Liver (tissue), 9 donors: Measurements from ENCODE around the gene LRRK1. TPM values are rescaled to one million over a fixed set of nuclear protein-coding genes. Genes with fewer than 3 reads are reported as not detected.
A peak's percentile ranks its signal among the peaks of the same experiment; 100 is the strongest.

ENCODE experiments used
- DNase-seq: peaks from one replicate; pipeline ENCODE4 v3.0.0-alpha.2; 2017; ENCODE audit warnings: low spot score
- H3K27ac ChIP-seq, 2 donors: one replicate each; pipeline ENCODE4 v1.7.0; 2013; ENCODE audit warnings: inconsistent platforms in 2 of 2, low read length in 2 of 2, control low read depth in 1 of 2, low read depth in 1 of 2, mild to moderate bottlenecking in 1 of 2
- H3K27me3 ChIP-seq, 4 donors: one replicate each; pipeline versions ENCODE4 v1.6.1 to v1.7.0; 2013; ENCODE audit warnings: low read length in 3 of 4, inconsistent platforms in 1 of 4, mild to moderate bottlenecking in 1 of 4, moderate library complexity in 1 of 4; ENCODE audit not compliant: control insufficient read depth in 4 of 4, insufficient read depth in 4 of 4
- H3K36me3 ChIP-seq, 4 donors: one replicate each; pipeline versions ENCODE4 v1.6.1 to v1.7.0; 2013; ENCODE audit warnings: low read length in 3 of 4, mild to moderate bottlenecking in 3 of 4, low read depth in 1 of 4, moderate library complexity in 1 of 4; ENCODE audit not compliant: control insufficient read depth in 4 of 4, insufficient read depth in 3 of 4
- H3K4me1 ChIP-seq, 4 donors: one replicate each; pipeline versions ENCODE4 v1.6.1 to v1.7.0; 2013; ENCODE audit warnings: low read length in 3 of 4, mild to moderate bottlenecking in 3 of 4, moderate library complexity in 1 of 4; ENCODE audit not compliant: control insufficient read depth in 4 of 4, insufficient read depth in 4 of 4
- H3K4me3 ChIP-seq, 3 donors: one replicate each; pipeline versions ENCODE4 v1.6.1 to v1.7.0; 2013; ENCODE audit warnings: low read length in 3 of 3, control low read depth in 1 of 3, low read depth in 1 of 3, mild to moderate bottlenecking in 1 of 3
- H3K9ac ChIP-seq, 2 donors: one replicate each; pipeline ENCODE4 v1.7.0; 2013; ENCODE audit warnings: low read length in 2 of 2, mild to moderate bottlenecking in 2 of 2, moderate library complexity in 2 of 2, control low read depth in 1 of 2, low read depth in 1 of 2
- H3K9me3 ChIP-seq, 4 donors: one replicate each; pipeline versions ENCODE4 v1.6.1 to v1.7.0; 2013; ENCODE audit warnings: low read length in 3 of 4; ENCODE audit not compliant: control insufficient read depth in 4 of 4
- FOXA1 ChIP-seq: IDR thresholded peaks from 2 replicates; pipeline ENCODE4 v1.6.1; 2016; ENCODE audit warnings: antibody characterized with exemption
- HNF4A ChIP-seq, 2 donors: conservative IDR thresholded peaks; 2 replicates each; pipeline ENCODE4 v1.6.1; 2016; ENCODE audit warnings: antibody characterized with exemption in 2 of 2, mild to moderate bottlenecking in 2 of 2
- RAD21 ChIP-seq, 2 donors: IDR thresholded peaks; 2 replicates each; pipeline ENCODE4 v1.6.1; 2016; ENCODE audit warnings: antibody characterized with exemption in 2 of 2, mild to moderate bottlenecking in 2 of 2
- SP1 ChIP-seq: IDR thresholded peaks from 2 replicates; pipeline ENCODE4 v1.6.1; 2018; ENCODE audit warnings: antibody characterized with exemption, mild to moderate bottlenecking
- YY1 ChIP-seq: IDR thresholded peaks from 2 replicates; pipeline ENCODE4 v1.6.1; 2016; ENCODE audit warnings: antibody characterized with exemption, mild to moderate bottlenecking
- WGBS: extraction: QIAGEN DNeasy Blood & Tissue Kit; methylation state at CpG from one replicate; pipeline ENCODE4 v1.1.7; 2013; 5-methylcytosine and 5-hydroxymethylcytosine counted together
- polyA plus RNA-seq, 2 donors: library from polyadenylated mRNA; stranded (reverse) in 1 of 2; unstranded in 1 of 2; fragments of 200-250 nt in 1 of 2; fragments of >200 nt in 1 of 2; fragmentation: Nextera tagmentation in 1 of 2; extraction: Ambion mirVana in 1 of 2; gene quantifications; one replicate each; pipeline versions ENCODE4 v1.2.1 to v1.2.3, GENCODE V29; 2013 to 2015
- total RNA-seq, 2 donors: library from RNA; depleted of rRNA; stranded (reverse); fragments of >200 nt; gene quantifications; one replicate each; pipeline ENCODE4 v1.2.3, GENCODE V29; 2014
- TF ChIP-seq, protein P1 (sequence below): fragments of 150-350 bp; IDR thresholded peaks from 2 replicates; pipeline ENCODE4 v1.5.1; 2017; ENCODE audit warnings: improper control_type of control experiment, low read depth, low read length; ENCODE audit not compliant: missing input control
- TF ChIP-seq, protein P2 (sequence below): IDR thresholded peaks from 2 replicates; pipeline ENCODE4 v1.6.1; 2016; ENCODE audit warnings: antibody characterized with exemption, mild to moderate bottlenecking
- TF ChIP-seq, protein P3 (sequence below): IDR thresholded peaks from 2 replicates; pipeline ENCODE4 v1.6.1; 2016; ENCODE audit warnings: antibody characterized with exemption
- TF ChIP-seq, protein P4 (sequence below): IDR thresholded peaks from 2 replicates; pipeline ENCODE4 v1.6.1; 2016; ENCODE audit warnings: antibody characterized with exemption
- donor health status: healthy.
- donor health status: healthy.
- donor health status: healthy.
- donor health status: healthy.
- donor health status: healthy.

The LRRK1 gene
- total and polyA plus RNA-seq, 4 donors = 1.2 to 4.4 (median 2.7) TPM

DNA sequence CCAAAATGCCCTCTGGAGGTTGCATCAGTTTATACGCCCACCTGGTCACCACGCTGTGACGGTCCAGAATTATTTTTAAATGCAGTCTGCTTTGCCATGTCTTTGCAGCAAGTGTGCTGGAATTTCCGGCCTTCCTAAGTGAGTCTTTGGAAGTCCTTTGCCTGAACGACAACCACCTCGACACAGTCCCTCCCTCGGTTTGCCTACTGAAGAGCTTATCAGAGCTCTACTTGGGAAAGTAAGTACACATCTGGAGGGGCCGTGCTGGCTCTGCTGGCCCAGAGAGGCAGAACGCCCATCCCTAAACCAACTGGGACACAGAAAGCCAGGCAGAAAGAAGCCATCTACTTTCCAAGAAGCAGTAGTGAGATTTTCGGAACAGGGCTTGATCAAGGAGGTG lies 101.8 kb downstream of the LRRK1 start:
- Histone ChIP-seq H3K4me1 (peaks cover 0 to 4% (median 0%) of the 10 kb centered on the region in 4 donors), H3K27me3 (peaks cover 0 to 2% (median 0%) of the 10 kb centered on the region in 4 donors), H3K9ac (no peak overlapping the region), H3K9me3 (no peaks in the 10 kb centered on the region), H3K4me3 (no peak overlapping the region), H3K27ac (no peak overlapping the region), H3K36me3 (no peaks in the 10 kb centered on the region)
- TF ChIP-seq, protein P1, sequence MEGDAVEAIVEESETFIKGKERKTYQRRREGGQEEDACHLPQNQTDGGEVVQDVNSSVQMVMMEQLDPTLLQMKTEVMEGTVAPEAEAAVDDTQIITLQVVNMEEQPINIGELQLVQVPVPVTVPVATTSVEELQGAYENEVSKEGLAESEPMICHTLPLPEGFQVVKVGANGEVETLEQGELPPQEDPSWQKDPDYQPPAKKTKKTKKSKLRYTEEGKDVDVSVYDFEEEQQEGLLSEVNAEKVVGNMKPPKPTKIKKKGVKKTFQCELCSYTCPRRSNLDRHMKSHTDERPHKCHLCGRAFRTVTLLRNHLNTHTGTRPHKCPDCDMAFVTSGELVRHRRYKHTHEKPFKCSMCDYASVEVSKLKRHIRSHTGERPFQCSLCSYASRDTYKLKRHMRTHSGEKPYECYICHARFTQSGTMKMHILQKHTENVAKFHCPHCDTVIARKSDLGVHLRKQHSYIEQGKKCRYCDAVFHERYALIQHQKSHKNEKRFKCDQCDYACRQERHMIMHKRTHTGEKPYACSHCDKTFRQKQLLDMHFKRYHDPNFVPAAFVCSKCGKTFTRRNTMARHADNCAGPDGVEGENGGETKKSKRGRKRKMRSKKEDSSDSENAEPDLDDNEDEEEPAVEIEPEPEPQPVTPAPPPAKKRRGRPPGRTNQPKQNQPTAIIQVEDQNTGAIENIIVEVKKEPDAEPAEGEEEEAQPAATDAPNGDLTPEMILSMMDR = no peak
- no peak for TF ChIP-seq HNF4A (conservative IDR thresholded peaks at IDR 0.05)
- 81% methylated on average over 10 of the region's 10 CpGs for WGBS
- peak; percentile 12 for DNase-seq

DNA sequence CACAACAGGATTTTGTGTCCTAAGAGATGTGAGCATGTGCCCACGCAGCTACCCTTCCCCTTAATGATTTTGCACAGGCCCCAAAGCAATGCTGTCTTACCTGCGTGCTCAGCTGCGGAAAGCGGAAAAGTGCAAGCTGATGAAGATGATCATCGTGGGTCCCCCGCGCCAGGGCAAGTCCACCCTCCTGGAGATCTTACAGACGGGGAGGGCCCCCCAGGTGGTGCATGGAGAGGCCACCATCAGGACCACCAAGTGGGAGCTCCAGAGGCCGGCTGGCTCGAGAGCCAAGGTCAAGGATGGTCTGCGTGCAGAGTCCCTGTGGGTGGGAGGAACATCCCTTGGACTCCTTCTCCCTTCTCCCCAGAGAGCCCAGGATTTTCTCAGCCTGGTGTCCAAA lies 103.1 kb downstream of the LRRK1 start:
- DNase-seq = peak; percentile 25
- TF ChIP-seq YY1 = no peak
- TF ChIP-seq, protein P1 = no peak
- TF ChIP-seq, protein P2, sequence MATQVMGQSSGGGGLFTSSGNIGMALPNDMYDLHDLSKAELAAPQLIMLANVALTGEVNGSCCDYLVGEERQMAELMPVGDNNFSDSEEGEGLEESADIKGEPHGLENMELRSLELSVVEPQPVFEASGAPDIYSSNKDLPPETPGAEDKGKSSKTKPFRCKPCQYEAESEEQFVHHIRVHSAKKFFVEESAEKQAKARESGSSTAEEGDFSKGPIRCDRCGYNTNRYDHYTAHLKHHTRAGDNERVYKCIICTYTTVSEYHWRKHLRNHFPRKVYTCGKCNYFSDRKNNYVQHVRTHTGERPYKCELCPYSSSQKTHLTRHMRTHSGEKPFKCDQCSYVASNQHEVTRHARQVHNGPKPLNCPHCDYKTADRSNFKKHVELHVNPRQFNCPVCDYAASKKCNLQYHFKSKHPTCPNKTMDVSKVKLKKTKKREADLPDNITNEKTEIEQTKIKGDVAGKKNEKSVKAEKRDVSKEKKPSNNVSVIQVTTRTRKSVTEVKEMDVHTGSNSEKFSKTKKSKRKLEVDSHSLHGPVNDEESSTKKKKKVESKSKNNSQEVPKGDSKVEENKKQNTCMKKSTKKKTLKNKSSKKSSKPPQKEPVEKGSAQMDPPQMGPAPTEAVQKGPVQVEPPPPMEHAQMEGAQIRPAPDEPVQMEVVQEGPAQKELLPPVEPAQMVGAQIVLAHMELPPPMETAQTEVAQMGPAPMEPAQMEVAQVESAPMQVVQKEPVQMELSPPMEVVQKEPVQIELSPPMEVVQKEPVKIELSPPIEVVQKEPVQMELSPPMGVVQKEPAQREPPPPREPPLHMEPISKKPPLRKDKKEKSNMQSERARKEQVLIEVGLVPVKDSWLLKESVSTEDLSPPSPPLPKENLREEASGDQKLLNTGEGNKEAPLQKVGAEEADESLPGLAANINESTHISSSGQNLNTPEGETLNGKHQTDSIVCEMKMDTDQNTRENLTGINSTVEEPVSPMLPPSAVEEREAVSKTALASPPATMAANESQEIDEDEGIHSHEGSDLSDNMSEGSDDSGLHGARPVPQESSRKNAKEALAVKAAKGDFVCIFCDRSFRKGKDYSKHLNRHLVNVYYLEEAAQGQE = no peak
- no peak for TF ChIP-seq FOXA1
- no peak for TF ChIP-seq SP1
- TF ChIP-seq RAD21 (IDR thresholded peaks at IDR 0.05) = no peak
- TF ChIP-seq, protein P3, sequence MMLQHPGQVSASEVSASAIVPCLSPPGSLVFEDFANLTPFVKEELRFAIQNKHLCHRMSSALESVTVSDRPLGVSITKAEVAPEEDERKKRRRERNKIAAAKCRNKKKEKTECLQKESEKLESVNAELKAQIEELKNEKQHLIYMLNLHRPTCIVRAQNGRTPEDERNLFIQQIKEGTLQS = no peak
- TF ChIP-seq, protein P4, sequence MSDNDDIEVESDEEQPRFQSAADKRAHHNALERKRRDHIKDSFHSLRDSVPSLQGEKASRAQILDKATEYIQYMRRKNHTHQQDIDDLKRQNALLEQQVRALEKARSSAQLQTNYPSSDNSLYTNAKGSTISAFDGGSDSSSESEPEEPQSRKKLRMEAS = no peak
- Histone ChIP-seq H3K9me3 (no peaks in the 10 kb centered on the region), H3K27me3 (peaks cover 0 to 2% (median 0%) of the 10 kb centered on the region in 4 donors), H3K36me3 (peaks cover 0 to 2% (median 0%) of the 10 kb centered on the region in 4 donors), H3K4me1 (peaks cover 0 to 11% (median 0%) of the 10 kb centered on the region in 4 donors), H3K9ac (no peak overlapping the region), H3K4me3 (no peak overlapping the region), H3K27ac (no peak overlapping the region)
- 82% methylated on average over 11 of the region's 11 CpGs for WGBS
